HepG2 (cell line): ENCODE measurements around the gene KCTD13. TPM values are rescaled to one million over a fixed set of nuclear protein-coding genes. Genes with fewer than 3 reads are reported as not detected.

ENCODE experiments used
- EED ChIP-seq: sonication (generic); formaldehyde crosslinking; IDR thresholded peaks from 2 replicates; pipeline ENCODE4 v1.5.0; 2020; ENCODE audit warnings: mild to moderate bottlenecking, missing genetic modification reagents
- FOXK1 ChIP-seq: sonication (generic); formaldehyde crosslinking; IDR thresholded peaks from 2 replicates; pipeline ENCODE4 v1.4.0; 2020; ENCODE audit warnings: low read depth, missing genetic modification reagents, borderline replicate concordance
- IRF2 ChIP-seq: IDR thresholded peaks from 2 replicates; pipeline ENCODE4 v1.6.1; 2018; ENCODE audit warnings: missing genetic modification reagents, missing compliant biosample characterization
- JUNB ChIP-seq: sonication (generic); formaldehyde crosslinking; IDR thresholded peaks from 2 replicates; pipeline ENCODE4 v1.8.0; 2022; ENCODE audit warnings: missing genetic modification reagents, mild to moderate bottlenecking, borderline replicate concordance
- MXD4 ChIP-seq: IDR thresholded peaks from 2 replicates; pipeline ENCODE4 v1.6.1; 2016; ENCODE audit warnings: mild to moderate bottlenecking, missing biosample characterization, missing genetic modification reagents
- MZF1 ChIP-seq: sonication (generic); formaldehyde crosslinking; IDR thresholded peaks from 2 replicates; pipeline ENCODE4 v1.8.1; 2023; ENCODE audit warnings: mild to moderate bottlenecking, missing genetic modification reagents, borderline replicate concordance
- PHF8 ChIP-seq: sonication (generic); formaldehyde crosslinking; IDR thresholded peaks from 2 replicates; pipeline ENCODE4 v1.5.0; 2020; ENCODE audit warnings: missing genetic modification reagents
- PTBP1 ChIP-seq: fragments of 200-400 bp; formaldehyde crosslinking; IDR thresholded peaks from 2 replicates; pipeline ENCODE4 v1.6.1; 2018; ENCODE audit warnings: low read length, low read depth; ENCODE audit not compliant: poor library complexity, severe bottlenecking
- SALL1 ChIP-seq: sonication (generic); formaldehyde crosslinking; IDR thresholded peaks from 2 replicates; pipeline ENCODE4 v1.8.0; 2022; ENCODE audit warnings: mild to moderate bottlenecking, missing genetic modification reagents
- SIX1 ChIP-seq: sonication (generic); formaldehyde crosslinking; IDR thresholded peaks from 2 replicates; pipeline ENCODE4 v1.4.0; 2020; ENCODE audit warnings: missing genetic modification reagents, borderline replicate concordance
- SRSF4 ChIP-seq: fragments of 200-400 bp; formaldehyde crosslinking; IDR thresholded peaks from one replicate; pipeline ENCODE4 v1.6.1; 2018; ENCODE audit warnings: mild to moderate bottlenecking, low read depth, low read length, moderate library complexity; ENCODE audit not compliant: poor library complexity, severe bottlenecking
- ZFY ChIP-seq: sonication (generic); formaldehyde crosslinking; IDR thresholded peaks from 2 replicates; pipeline ENCODE4 v1.4.0; 2020; ENCODE audit warnings: missing genetic modification reagents
- ZNF24 ChIP-seq: fragments of 450-650 bp; IDR thresholded peaks from 2 replicates; pipeline ENCODE4 v1.6.1; 2017; ENCODE audit warnings: antibody characterized with exemption, mild to moderate bottlenecking
- ZNF329 ChIP-seq: sonication (generic); formaldehyde crosslinking; IDR thresholded peaks from 2 replicates; pipeline ENCODE4 v1.9.0; 2021; ENCODE audit warnings: low read depth, mild to moderate bottlenecking, missing genetic modification reagents
- ZNF496 ChIP-seq: sonication (generic); formaldehyde crosslinking; IDR thresholded peaks from 2 replicates; pipeline ENCODE4 v1.8.1; 2023; ENCODE audit warnings: mild to moderate bottlenecking, moderate library complexity, missing genetic modification reagents; ENCODE audit not compliant: insufficient replicate concordance
- ZNF878 ChIP-seq: sonication (generic); formaldehyde crosslinking; IDR thresholded peaks from 2 replicates; pipeline ENCODE4 v1.8.1; 2023; ENCODE audit warnings: mild to moderate bottlenecking, missing genetic modification reagents, moderate library complexity
- polyA plus RNA-seq, 8 experiments: library from polyadenylated mRNA; depleted of rRNA in 3 of 8; stranded (reverse) in 7 of 8; unstranded in 1 of 8; fragments of >200 nt; fragmentation: Illumina TruSeq in 4 of 8; extraction: Trizol in 4 of 8; gene quantifications; 2 replicates each; pipeline versions ENCODE4 v1.2.1 to v1.2.3, GENCODE V29; 2011 to 2016; ENCODE audit warnings: low read depth in 4 of 8, missing spikeins in 1 of 8, mixed read lengths in 1 of 8; ENCODE audit not compliant: insufficient read depth in 1 of 8
- total RNA-seq, 5 experiments: library from RNA; depleted of rRNA; stranded (reverse); fragments of >200 nt; fragmentation: Illumina TruSeq; extraction: Trizol; gene quantifications; 2 replicates each; pipeline ENCODE4 v1.2.3, GENCODE V29; 2016; ENCODE audit warnings: low read depth in 1 of 5
- TF ChIP-seq, protein P1 (sequence below): IDR thresholded peaks from 2 replicates; pipeline ENCODE4 v1.6.1; 2016; ENCODE audit warnings: low read depth
- TF ChIP-seq, protein P2 (sequence below), 2 experiments: fragments of 450-650 bp in 1 of 2; sonication (generic) in 1 of 2; formaldehyde crosslinking; IDR thresholded peaks; 2 replicates each; pipeline versions ENCODE4 v1.5.0 to v1.8.0; 2020 to 2022; ENCODE audit warnings: mild to moderate bottlenecking in 1 of 2, missing genetic modification reagents in 1 of 2
- TF ChIP-seq, protein P3 (sequence below): sonication (generic); formaldehyde crosslinking; IDR thresholded peaks from 2 replicates; pipeline ENCODE4 v1.5.0; 2020; ENCODE audit warnings: mild to moderate bottlenecking, missing genetic modification reagents, moderate library complexity
- TF ChIP-seq, protein P4 (sequence below): sonication (generic); formaldehyde crosslinking; IDR thresholded peaks from 2 replicates; pipeline ENCODE4 v1.8.1; 2023; ENCODE audit warnings: mild to moderate bottlenecking, moderate library complexity, missing genetic modification reagents
- TF ChIP-seq, protein P5 (sequence below): sonication (generic); formaldehyde crosslinking; IDR thresholded peaks from 2 replicates; pipeline ENCODE4 v1.4.0; 2020; ENCODE audit warnings: missing genetic modification reagents, mild to moderate bottlenecking, borderline replicate concordance

Gene KCTD13
- total and polyA plus RNA-seq, 2 of the 13 experiments (the other 11 are each of a cell fraction or from before 2014, with no cell fraction given): 6.3 to 14.7 TPM

DNA sequence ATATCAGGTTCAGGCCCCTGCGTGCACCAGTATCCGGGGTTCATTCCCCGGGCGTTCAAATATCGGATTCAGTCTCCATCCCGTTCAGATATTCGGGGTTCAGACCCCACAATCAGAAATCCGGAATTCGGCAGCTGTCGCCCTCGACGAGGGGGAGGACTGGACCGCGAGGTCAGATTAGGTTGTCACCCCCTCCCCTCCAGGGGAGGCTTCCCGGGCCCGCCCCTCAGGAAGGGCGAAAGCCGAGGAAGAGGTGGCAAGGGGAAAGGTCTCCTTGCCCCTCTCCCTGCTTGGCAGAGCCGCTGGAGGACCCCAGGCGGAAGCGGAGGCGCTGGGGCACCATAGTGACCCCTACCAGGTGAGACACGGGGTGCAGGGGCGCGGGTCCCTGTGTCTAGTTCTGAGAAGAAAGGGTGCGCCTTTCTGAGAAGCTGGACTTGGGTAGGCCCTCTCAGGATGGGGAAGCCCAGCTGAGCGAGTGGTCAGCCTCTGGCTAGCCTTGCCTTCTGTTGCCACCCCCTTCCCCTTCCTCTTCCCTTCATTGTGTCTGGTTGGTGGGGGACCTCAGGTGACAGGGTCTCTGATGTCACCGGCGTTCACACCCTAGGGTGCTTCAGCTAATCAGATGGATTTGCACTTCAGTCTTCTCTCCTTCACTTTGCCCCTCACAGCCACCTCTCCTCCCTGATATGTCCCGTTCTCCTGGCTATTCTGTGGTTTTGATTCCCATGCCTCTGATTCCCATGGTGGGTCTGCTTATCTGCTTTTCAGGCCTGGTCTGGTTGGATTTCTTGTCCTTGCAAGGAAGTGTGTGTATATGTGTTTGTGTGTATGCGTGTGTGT is 48.5 kb upstream of the KCTD13 start (continued):
- TF ChIP-seq, protein P1, sequence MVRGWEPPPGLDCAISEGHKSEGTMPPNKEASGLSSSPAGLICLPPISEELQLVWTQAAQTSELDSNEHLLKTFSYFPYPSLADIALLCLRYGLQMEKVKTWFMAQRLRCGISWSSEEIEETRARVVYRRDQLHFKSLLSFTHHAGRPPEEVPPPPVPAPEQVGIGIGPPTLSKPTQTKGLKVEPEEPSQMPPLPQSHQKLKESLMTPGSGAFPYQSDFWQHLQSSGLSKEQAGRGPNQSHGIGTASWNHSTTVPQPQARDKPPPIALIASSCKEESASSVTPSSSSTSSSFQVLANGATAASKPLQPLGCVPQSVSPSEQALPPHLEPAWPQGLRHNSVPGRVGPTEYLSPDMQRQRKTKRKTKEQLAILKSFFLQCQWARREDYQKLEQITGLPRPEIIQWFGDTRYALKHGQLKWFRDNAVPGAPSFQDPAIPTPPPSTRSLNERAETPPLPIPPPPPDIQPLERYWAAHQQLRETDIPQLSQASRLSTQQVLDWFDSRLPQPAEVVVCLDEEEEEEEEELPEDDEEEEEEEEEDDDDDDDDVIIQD (CRISPR knock-in tag): no peak
- TF ChIP-seq SRSF4: no peak
- TF ChIP-seq, protein P2, sequence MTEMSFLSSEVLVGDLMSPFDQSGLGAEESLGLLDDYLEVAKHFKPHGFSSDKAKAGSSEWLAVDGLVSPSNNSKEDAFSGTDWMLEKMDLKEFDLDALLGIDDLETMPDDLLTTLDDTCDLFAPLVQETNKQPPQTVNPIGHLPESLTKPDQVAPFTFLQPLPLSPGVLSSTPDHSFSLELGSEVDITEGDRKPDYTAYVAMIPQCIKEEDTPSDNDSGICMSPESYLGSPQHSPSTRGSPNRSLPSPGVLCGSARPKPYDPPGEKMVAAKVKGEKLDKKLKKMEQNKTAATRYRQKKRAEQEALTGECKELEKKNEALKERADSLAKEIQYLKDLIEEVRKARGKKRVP (CRISPR knock-in tag; IDR thresholded peaks at IDR 0.05): no peak
- TF ChIP-seq SIX1 (CRISPR knock-in tag): no peak
- TF ChIP-seq ZFY (CRISPR knock-in tag): no peak
- TF ChIP-seq MXD4 (CRISPR knock-in tag): 0 out of 2 replicates have a peak, but pooled peaks have one; percentile 20
- TF ChIP-seq PHF8 (CRISPR knock-in tag): no peak
- TF ChIP-seq, protein P3, sequence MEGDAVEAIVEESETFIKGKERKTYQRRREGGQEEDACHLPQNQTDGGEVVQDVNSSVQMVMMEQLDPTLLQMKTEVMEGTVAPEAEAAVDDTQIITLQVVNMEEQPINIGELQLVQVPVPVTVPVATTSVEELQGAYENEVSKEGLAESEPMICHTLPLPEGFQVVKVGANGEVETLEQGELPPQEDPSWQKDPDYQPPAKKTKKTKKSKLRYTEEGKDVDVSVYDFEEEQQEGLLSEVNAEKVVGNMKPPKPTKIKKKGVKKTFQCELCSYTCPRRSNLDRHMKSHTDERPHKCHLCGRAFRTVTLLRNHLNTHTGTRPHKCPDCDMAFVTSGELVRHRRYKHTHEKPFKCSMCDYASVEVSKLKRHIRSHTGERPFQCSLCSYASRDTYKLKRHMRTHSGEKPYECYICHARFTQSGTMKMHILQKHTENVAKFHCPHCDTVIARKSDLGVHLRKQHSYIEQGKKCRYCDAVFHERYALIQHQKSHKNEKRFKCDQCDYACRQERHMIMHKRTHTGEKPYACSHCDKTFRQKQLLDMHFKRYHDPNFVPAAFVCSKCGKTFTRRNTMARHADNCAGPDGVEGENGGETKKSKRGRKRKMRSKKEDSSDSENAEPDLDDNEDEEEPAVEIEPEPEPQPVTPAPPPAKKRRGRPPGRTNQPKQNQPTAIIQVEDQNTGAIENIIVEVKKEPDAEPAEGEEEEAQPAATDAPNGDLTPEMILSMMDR (CRISPR knock-in tag): peak; percentile 41
- no peak for TF ChIP-seq ZNF878
- peak; percentile 65; the same call in 1 of the 2 replicates for TF ChIP-seq MZF1 (CRISPR knock-in tag)
- TF ChIP-seq, protein P4, sequence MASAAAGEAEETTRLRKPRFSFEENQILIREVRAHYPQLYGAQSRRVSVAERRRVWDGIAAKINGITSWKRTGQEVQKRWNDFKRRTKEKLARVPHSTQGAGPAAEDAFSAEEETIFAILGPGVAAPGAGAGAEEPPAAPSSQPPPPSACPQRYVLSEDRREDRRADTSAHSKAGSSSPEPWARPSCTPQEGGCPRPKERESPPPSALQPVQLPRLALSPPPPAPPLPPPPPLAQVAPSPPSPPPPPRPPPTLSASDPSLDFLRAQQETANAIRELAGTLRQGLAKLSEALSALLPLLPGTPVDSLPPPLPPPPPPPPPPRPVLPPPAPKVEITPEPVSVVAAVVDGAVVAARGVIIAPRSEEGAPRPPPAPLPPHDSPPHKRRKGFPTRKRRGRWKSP (CRISPR knock-in tag): no peak
- TF ChIP-seq EED (CRISPR knock-in tag): no peak
- TF ChIP-seq SALL1 (CRISPR knock-in tag): no peak
- TF ChIP-seq ZNF24: no peak
- TF ChIP-seq PTBP1: no peak
- TF ChIP-seq, protein P5, sequence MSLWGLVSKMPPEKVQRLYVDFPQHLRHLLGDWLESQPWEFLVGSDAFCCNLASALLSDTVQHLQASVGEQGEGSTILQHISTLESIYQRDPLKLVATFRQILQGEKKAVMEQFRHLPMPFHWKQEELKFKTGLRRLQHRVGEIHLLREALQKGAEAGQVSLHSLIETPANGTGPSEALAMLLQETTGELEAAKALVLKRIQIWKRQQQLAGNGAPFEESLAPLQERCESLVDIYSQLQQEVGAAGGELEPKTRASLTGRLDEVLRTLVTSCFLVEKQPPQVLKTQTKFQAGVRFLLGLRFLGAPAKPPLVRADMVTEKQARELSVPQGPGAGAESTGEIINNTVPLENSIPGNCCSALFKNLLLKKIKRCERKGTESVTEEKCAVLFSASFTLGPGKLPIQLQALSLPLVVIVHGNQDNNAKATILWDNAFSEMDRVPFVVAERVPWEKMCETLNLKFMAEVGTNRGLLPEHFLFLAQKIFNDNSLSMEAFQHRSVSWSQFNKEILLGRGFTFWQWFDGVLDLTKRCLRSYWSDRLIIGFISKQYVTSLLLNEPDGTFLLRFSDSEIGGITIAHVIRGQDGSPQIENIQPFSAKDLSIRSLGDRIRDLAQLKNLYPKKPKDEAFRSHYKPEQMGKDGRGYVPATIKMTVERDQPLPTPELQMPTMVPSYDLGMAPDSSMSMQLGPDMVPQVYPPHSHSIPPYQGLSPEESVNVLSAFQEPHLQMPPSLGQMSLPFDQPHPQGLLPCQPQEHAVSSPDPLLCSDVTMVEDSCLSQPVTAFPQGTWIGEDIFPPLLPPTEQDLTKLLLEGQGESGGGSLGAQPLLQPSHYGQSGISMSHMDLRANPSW (CRISPR knock-in tag): no peak
- TF ChIP-seq JUNB (CRISPR knock-in tag): no peak
- no peak for TF ChIP-seq ZNF496 (CRISPR knock-in tag)
- no peak for TF ChIP-seq IRF2 (CRISPR knock-in tag)
- TF ChIP-seq FOXK1 (CRISPR knock-in tag): no peak
- no peak for TF ChIP-seq ZNF329
